IMR-90 (cell line): ENCODE data around the gene BCL6. TPM values are rescaled to one million over a fixed set of nuclear protein-coding genes. Genes with fewer than 3 reads are reported as not detected.

Experiments
- ATAC-seq: fragments of 200-7000 bp; cut with Tn5 transposase; 2 replicates; pipeline ENCODE4 v1.9.1; 2020; ENCODE audit warnings: low read depth, mild to moderate bottlenecking, moderate library complexity
- BruUV-seq: library from RNA; stranded (reverse); fragments of 400-500 nt; replicated peaks from 2 replicates; lab custom pipeline; 2021; lab: Mats Ljungman, UMichigan
- CTCF ChIA-PET: fragments of 300-600 bp; formaldehyde crosslinking; extraction: SDS; loops from one replicate; lab custom pipeline; 2021; ENCODE audit warnings: antibody characterized with exemption; lab: Yijun Ruan, JAX
- POLR2A ChIA-PET: fragments of 300-600 bp; sonication (Branson Sonifier 250); formaldehyde crosslinking; loops from one replicate; lab custom pipeline; 2022; ENCODE audit warnings: antibody characterized with exemption; ENCODE audit not compliant: unreplicated experiment; lab: Charles Lee
- DNase-seq: peaks from one replicate; pipeline ENCODE4 v3.0.0; 2013
- H2AFZ ChIP-seq: replicated peaks from 2 replicates; pipeline ENCODE3; 2013; ENCODE audit warnings: low read length, mild to moderate bottlenecking; ENCODE audit not compliant: poor library complexity
- H2AK5ac ChIP-seq: 2 replicates; pipeline ENCODE4 v1.6.1; 2013; ENCODE audit warnings: low read depth, low read length, inconsistent platforms
- H2AK9ac ChIP-seq: replicated peaks from 2 replicates; pipeline ENCODE3; 2013; ENCODE audit warnings: mild to moderate bottlenecking, low read depth, low read length, moderate library complexity; ENCODE audit not compliant: poor library complexity
- H2BK120ac ChIP-seq: 2 replicates; pipeline ENCODE4 v1.6.1; 2013; ENCODE audit warnings: low read depth, low read length, inconsistent platforms
- H2BK15ac ChIP-seq: 3 replicates; pipeline ENCODE4 v1.6.1; 2013; ENCODE audit warnings: low read depth, low read length, inconsistent platforms
- H2BK20ac ChIP-seq: 2 replicates; pipeline ENCODE4 v1.6.1; 2013; ENCODE audit warnings: low read depth, mild to moderate bottlenecking, inconsistent platforms, low read length, moderate library complexity
- H2BK5ac ChIP-seq: 2 replicates; pipeline ENCODE4 v1.6.1; 2013; ENCODE audit warnings: mild to moderate bottlenecking, low read depth, low read length, inconsistent platforms; ENCODE audit not compliant: poor library complexity, severe bottlenecking
- H3K14ac ChIP-seq: replicated peaks from 2 replicates; pipeline ENCODE4 v1.6.1; 2013; ENCODE audit warnings: low read depth, low read length, inconsistent platforms
- H3K18ac ChIP-seq: 2 replicates; pipeline ENCODE4 v1.6.1; 2013; ENCODE audit warnings: low read depth, low read length, control low read depth
- H3K23ac ChIP-seq: 2 replicates; pipeline ENCODE4 v1.6.1; 2013; ENCODE audit warnings: low read depth, low read length, inconsistent platforms
- H3K27ac ChIP-seq: 2 replicates; pipeline ENCODE4 v1.5.1; 2013; ENCODE audit warnings: mild to moderate bottlenecking, control low read depth, low read length; ENCODE audit not compliant: insufficient read depth
- H3K27me3 ChIP-seq: 2 replicates; pipeline ENCODE4 v1.6.1; 2013; ENCODE audit warnings: low read length; ENCODE audit not compliant: control insufficient read depth, insufficient read depth
- H3K36me3 ChIP-seq: 2 replicates; pipeline ENCODE4 v1.6.1; 2013; ENCODE audit warnings: low read length, mixed read lengths; ENCODE audit not compliant: control insufficient read depth, insufficient read depth
- H3K4ac ChIP-seq: 2 replicates; pipeline ENCODE4 v1.6.1; 2013; ENCODE audit warnings: low read depth, low read length, inconsistent platforms
- H3K4me1 ChIP-seq: 2 replicates; pipeline ENCODE4 v1.6.1; 2013; ENCODE audit warnings: low read length, mixed read lengths; ENCODE audit not compliant: control insufficient read depth, insufficient read depth
- H3K4me2 ChIP-seq: 2 replicates; pipeline ENCODE4 v1.6.1; 2013; ENCODE audit warnings: low read depth, mild to moderate bottlenecking, control low read depth, low read length, moderate library complexity
- H3K4me3 ChIP-seq: 2 replicates; pipeline ENCODE4 v1.5.1; 2013; ENCODE audit warnings: low read depth, mild to moderate bottlenecking, control low read depth, low read length, moderate library complexity; ENCODE audit not compliant: insufficient read depth
- H3K56ac ChIP-seq: 2 replicates; pipeline ENCODE4 v1.6.1; 2013; ENCODE audit warnings: low read length, inconsistent platforms; ENCODE audit not compliant: insufficient read depth; ENCODE audit errors: extremely low read depth
- H3K79me1 ChIP-seq, 2 experiments: 2 replicates each; pipeline ENCODE4 v1.6.1; 2013; ENCODE audit warnings: low read length in 2 of 2, inconsistent platforms in 1 of 2, low read depth in 1 of 2
- H3K9ac ChIP-seq: 2 replicates; pipeline ENCODE4 v1.6.1; 2013; ENCODE audit warnings: low read depth, low read length, control low read depth
- H3K9me1 ChIP-seq: 2 replicates; pipeline ENCODE4 v1.6.1; 2013; ENCODE audit warnings: low read length, inconsistent platforms; ENCODE audit not compliant: insufficient read depth
- H3K9me3 ChIP-seq: 2 replicates; pipeline ENCODE4 v1.6.1; 2013; ENCODE audit warnings: low read length; ENCODE audit not compliant: control insufficient read depth, insufficient read depth
- H4K20me1 ChIP-seq: 2 replicates; pipeline ENCODE4 v1.6.1; 2013; ENCODE audit warnings: low read length, inconsistent platforms; ENCODE audit not compliant: insufficient read depth
- H4K5ac ChIP-seq: 2 replicates; pipeline ENCODE4 v1.6.1; 2013; ENCODE audit warnings: mild to moderate bottlenecking, low read depth, low read length, control low read depth
- H4K8ac ChIP-seq, 2 experiments: 2 replicates each; pipeline ENCODE4 v1.6.1; 2013; ENCODE audit warnings: low read depth in 2 of 2, low read length in 2 of 2, control low read depth in 1 of 2, inconsistent platforms in 1 of 2
- H4K91ac ChIP-seq: 2 replicates; pipeline ENCODE4 v1.6.1; 2013; ENCODE audit warnings: low read depth, low read length, inconsistent platforms; ENCODE audit not compliant: insufficient read depth
- NFE2L2 ChIP-seq: fragments of 150-350 bp; IDR thresholded peaks from 2 replicates; pipeline ENCODE4 v1.6.1; 2016; ENCODE audit warnings: low read depth, mild to moderate bottlenecking, low read length
- WGBS, 2 experiments: methylation state at CpG; one replicate each; pipeline versions ENCODE4 v1.1.5 to v1.1.7; 2013; ENCODE audit warnings: missing lambda C conversion rate in 2 of 2; ENCODE audit not compliant: insufficient read length in 1 of 2; ENCODE audit errors: extremely low coverage in 2 of 2; 5-methylcytosine and 5-hydroxymethylcytosine counted together
- dilution Hi-C: fragments of 300-500 bp; cut with HindIII; formaldehyde crosslinking; loops from one replicate; pipeline ENCODE4 v1.14.3; 2018; ENCODE audit warnings: low sequenced_read_pairs; ENCODE audit not compliant: unreplicated experiment
- in situ Hi-C: fragments of 300-500 bp; cut with MboI; formaldehyde crosslinking; loops from 3 replicates; pipeline ENCODE4 v1.14.3; 2019; ENCODE audit warnings: low sequenced_read_pairs, inconsistent platforms, mixed read lengths
- intact Hi-C: fragments of 100-400 bp; cut with micrococcal nuclease; formaldehyde crosslinking; loops from 2 replicates; pipeline ENCODE4 v1.10.0; 2022
- polyA plus RNA-seq, 3 experiments: library from polyadenylated mRNA; depleted of rRNA; stranded (reverse); fragments of >200 nt; gene quantifications; 2 replicates each; pipeline ENCODE4 v1.2.3, GENCODE V29; 2012; ENCODE audit warnings: low replicate concordance in 1 of 3
- total RNA-seq: library from RNA; depleted of rRNA; stranded (reverse); fragments of >200 nt; gene quantifications from 2 replicates; pipeline ENCODE4 v1.2.3, GENCODE V29; 2012

The BCL6 gene
- total and polyA plus RNA-seq, 2 of the 4 experiments (the other 2 are of a cell fraction), result 19.7 to 22.6 TPM

GRCh38 chr3:187794731-187795130 lies 49.5 kb upstream of the BCL6 start:
- H2BK20ac ChIP-seq, result no peak overlapping the region
- dilution Hi-C loops, result no loop called here
- H3K4me1 ChIP-seq, result no peaks in the 10 kb centered on the region

More at GRCh38 chr3:187794731-187795130, 49.5 kb upstream of the BCL6 start:
- DNase-seq (no peak), ATAC-seq (no peak)
- H2AFZ ChIP-seq, result no peak overlapping the region
- peaks cover 43% of the 10 kb centered on the region for H3K27me3 ChIP-seq
- H3K27ac ChIP-seq, result no peak overlapping the region
- H4K91ac ChIP-seq, result no peak overlapping the region
- no peaks in the 10 kb centered on the region for H3K9me1 ChIP-seq
- no peak overlapping the region for H2BK120ac ChIP-seq
- H4K8ac ChIP-seq, result no peak overlapping the region
- no peak overlapping the region for H2BK5ac ChIP-seq
- no peaks in the 10 kb centered on the region; the same call in 1 of the 2 replicates for H3K9me3 ChIP-seq
- H3K18ac ChIP-seq, result no peak overlapping the region
- no peak overlapping the region for H4K5ac ChIP-seq
- no peak overlapping the region for H3K4ac ChIP-seq
- H3K36me3 ChIP-seq, result no peaks in the 10 kb centered on the region
- no peaks in the 10 kb centered on the region for H4K20me1 ChIP-seq
- ChIA-PET POLR2A (no interaction called here), CTCF (no interaction called here)
- no peak overlapping the region for H3K14ac ChIP-seq
- H3K79me1 ChIP-seq, result no peaks in the 10 kb centered on the region
- H3K23ac ChIP-seq, result no peak overlapping the region
- H2BK15ac ChIP-seq, result no peak overlapping the region
- no peak overlapping the region for H3K4me2 ChIP-seq
- no peak overlapping the region for H3K4me3 ChIP-seq
- WGBS, 2 experiments, result 94% methylated on average over 2 of the region's 4 CpGs; no CpG with 5 or more reads in 1 of the 2 experiments
- no peak overlapping the region for H2AK9ac ChIP-seq
- no peak overlapping the region for H3K56ac ChIP-seq
- no peak overlapping the region for H3K9ac ChIP-seq
- in situ Hi-C loops (no loop called here), intact Hi-C loops (no loop called here)
- no peak for TF ChIP-seq NFE2L2
- no peak overlapping the region for H2AK5ac ChIP-seq
- no TSS peak for BruUV-seq
